B cell (primary cell): ENCODE data around the gene DEDD2. TPM values are rescaled to one million over a fixed set of nuclear protein-coding genes. Genes with fewer than 3 reads are reported as not detected.

Experiments
- ATAC-seq: fragments of 200-7000 bp; cut with Tn5 transposase; one replicate; pipeline ENCODE4 v1.10.0; 2021; ENCODE audit warnings: low read depth, mild to moderate bottlenecking, moderate number of reproducible peaks, moderate library complexity
- CTCF ChIA-PET: fragments of 350-600 bp; sonication (Branson Sonifier 250); formaldehyde crosslinking; loops from one replicate; lab custom pipeline; 2021; ENCODE audit warnings: antibody characterized with exemption, inconsistent platforms; lab: Charles Lee
- POLR2A ChIA-PET: fragments of 350-600 bp; sonication (Branson Sonifier 250); formaldehyde crosslinking; loops from one replicate; lab custom pipeline; 2021; ENCODE audit warnings: antibody characterized with exemption; lab: Charles Lee
- DNase-seq: peaks from one replicate; pipeline ENCODE4 v3.0.0; 2013
- H2AFZ ChIP-seq: 2 replicates; pipeline ENCODE4 v1.6.1; 2012; ENCODE audit warnings: mild to moderate bottlenecking, low read depth, low read length; ENCODE audit not compliant: insufficient read depth, poor library complexity, severe bottlenecking
- H3K27ac ChIP-seq, 2 donors: 1 replicate in 1 of 2; 2 replicates in 1 of 2; pipeline ENCODE4 v1.5.1; 2012 to 2013; ENCODE audit warnings: low read length in 2 of 2, mild to moderate bottlenecking in 2 of 2, moderate library complexity in 1 of 2
- H3K27me3 ChIP-seq, 4 experiments: fragments of 200-600 bp in 1 of 4; sonication (generic) in 1 of 4; replicated peaks in 1 of 4; 1 replicate in 2 of 4; 2 replicates in 2 of 4; pipeline versions ENCODE4 v1.6.1 to v1.7.0; 2013 to 2016; ENCODE audit warnings: low read length in 3 of 4, mild to moderate bottlenecking in 2 of 4, mixed read lengths in 1 of 4, moderate library complexity in 1 of 4; ENCODE audit not compliant: insufficient read depth in 4 of 4, control insufficient read depth in 3 of 4; ENCODE audit errors: control extremely low read depth in 1 of 4
- H3K36me3 ChIP-seq, 2 experiments: replicated peaks in 1 of 2; 1 replicate in 1 of 2; 2 replicates in 1 of 2; pipeline versions ENCODE4 v1.6.1 to v1.7.1; 2013; ENCODE audit warnings: low read length in 1 of 2; ENCODE audit not compliant: insufficient read depth in 2 of 2, control insufficient read depth in 1 of 2; ENCODE audit errors: control extremely low read depth in 1 of 2, extremely low read depth in 1 of 2
- H3K4me1 ChIP-seq, 2 donors: fragments of 200-600 bp in 1 of 2; sonication (generic) in 1 of 2; 1 replicate in 1 of 2; 2 replicates in 1 of 2; pipeline versions ENCODE4 v1.5.1 to v1.6.1; 2013 to 2017; ENCODE audit warnings: low read length in 2 of 2; ENCODE audit not compliant: control insufficient read depth in 2 of 2, insufficient read depth in 2 of 2
- H3K4me2 ChIP-seq: replicated peaks from 2 replicates; pipeline ENCODE3; 2012; ENCODE audit warnings: mild to moderate bottlenecking, low read depth, low read length; ENCODE audit not compliant: poor library complexity, severe bottlenecking
- H3K4me3 ChIP-seq, 5 experiments: fragments of 200-600 bp in 1 of 5; sonication (generic) in 1 of 5; 1 replicate in 3 of 5; 2 replicates in 2 of 5; pipeline versions ENCODE4 v1.5.1 to v1.7.0; 2011 to 2016; ENCODE audit warnings: low read length in 4 of 5, mild to moderate bottlenecking in 4 of 5, low read depth in 2 of 5, control low read depth in 1 of 5, moderate library complexity in 1 of 5; ENCODE audit not compliant: insufficient read depth in 1 of 5; ENCODE audit errors: control extremely low read depth in 1 of 5, extremely low read depth in 1 of 5
- H3K79me2 ChIP-seq: fragments of 200-600 bp; sonication (generic); one replicate; pipeline ENCODE4 v1.6.0; 2016; ENCODE audit warnings: low read length; ENCODE audit not compliant: control insufficient read depth, insufficient read depth
- H3K9ac ChIP-seq: fragments of 200-600 bp; sonication (generic); 2 replicates; pipeline ENCODE4 v1.6.1; 2017; ENCODE audit warnings: mild to moderate bottlenecking, low read length, moderate library complexity
- H3K9me3 ChIP-seq, 3 donors: one replicate each; pipeline versions ENCODE4 v1.6.1 to v1.7.1; 2013; ENCODE audit warnings: low read length in 2 of 3; ENCODE audit not compliant: control insufficient read depth in 2 of 3, insufficient read depth in 1 of 3; ENCODE audit errors: control extremely low read depth in 1 of 3
- H4K20me1 ChIP-seq: 2 replicates; pipeline ENCODE4 v1.6.0; 2012; ENCODE audit warnings: mild to moderate bottlenecking, low read length; ENCODE audit not compliant: insufficient read depth, control insufficient read depth, poor library complexity, severe bottlenecking
- H3K27ac Mint-ChIP-seq: one replicate; pipeline ENCODE4 v1.8.0; 2021; ENCODE audit warnings: mixed read lengths
- H3K27me3 Mint-ChIP-seq: one replicate; pipeline ENCODE4 v1.8.0; 2021; ENCODE audit warnings: mixed read lengths
- H3K4me1 Mint-ChIP-seq: one replicate; pipeline ENCODE4 v1.8.0; 2021; ENCODE audit warnings: mixed read lengths
- H3K4me3 Mint-ChIP-seq: one replicate; pipeline ENCODE4 v1.8.0; 2021; ENCODE audit warnings: mixed read lengths
- H3K9me3 Mint-ChIP-seq: one replicate; pipeline ENCODE4 v1.8.0; 2022; ENCODE audit warnings: mixed read lengths; ENCODE audit not compliant: insufficient read depth
- CTCF ChIP-seq: fragments of 200-600 bp; IDR thresholded peaks from one replicate; pipeline ENCODE4 v1.8.0; 2022; ENCODE audit warnings: antibody characterized with exemption, mild to moderate bottlenecking
- EZH2 ChIP-seq: IDR thresholded peaks from 2 replicates; pipeline ENCODE4 v1.6.1; 2012; ENCODE audit warnings: borderline replicate concordance, low read depth, mild to moderate bottlenecking, moderate library complexity, low read length; ENCODE audit not compliant: insufficient read depth, poor library complexity, severe bottlenecking
- WGBS: methylation state at CpG from one replicate; pipeline ENCODE4 v1.1.5; 2013; ENCODE audit warnings: missing lambda C conversion rate; ENCODE audit not compliant: insufficient coverage; 5-methylcytosine and 5-hydroxymethylcytosine counted together
- intact Hi-C: fragments of 100-400 bp; cut with micrococcal nuclease; formaldehyde crosslinking; loops from one replicate; pipeline ENCODE4 v1.10.0; 2022
- polyA plus RNA-seq: library from polyadenylated mRNA; depleted of rRNA; stranded (reverse); fragments of >200 nt; gene quantifications from 2 replicates; pipeline ENCODE4 v1.2.3, GENCODE V29; 2012
- total RNA-seq, 2 donors: library from RNA; stranded (reverse); fragments of 120-200 nt in 1 of 2; gene quantifications; 1 replicate in 1 of 2; 2 replicates in 1 of 2; pipeline versions ENCODE4 v1.2.3 to v1.2.4, GENCODE V29; 2013 to 2022

DEDD2 gene
- total and polyA plus RNA-seq, 2 donors (not counting 1 experiment from before 2014, with no cell fraction given), result 52.8 to 90.6 TPM

- POLR2A ChIA-PET, result no interaction called here
- H3K9me3 ChIP-seq, result no peaks in the 10 kb centered on the region
Measured at GRCh38 chr19:42152910-42153671, 64.4 kb downstream of the DEDD2 start.

More at GRCh38 chr19:42152910-42153671, 64.4 kb downstream of the DEDD2 start:
- Histone ChIP-seq H3K4me1 (peaks cover 23% of the 10 kb centered on the region in 2 donors), H2AFZ (no peak overlapping the region), H4K20me1 (peaks cover 37% of the 10 kb centered on the region), H3K36me3 (peaks cover 0 to 9% of the 10 kb centered on the region in 2 experiments), H3K27ac (no peak overlapping the region), H3K79me2 (peaks cover 18% of the 10 kb centered on the region), H3K4me3 (no peak overlapping the region), H3K27me3 (no peaks in the 10 kb centered on the region), H3K9ac (no peak overlapping the region), H3K4me2 (no peak overlapping the region)
- Mint-ChIP-seq H3K4me1 (peaks cover 33% of the 10 kb centered on the region), H3K4me3 (peak overlapping the region; percentile 5), H3K27ac (no peak overlapping the region), H3K27me3 (no peaks in the 10 kb centered on the region), H3K9me3 (no peaks in the 10 kb centered on the region)
- ATAC-seq (no peak), DNase-seq (no peak)
- WGBS, result 98% methylated on average over 25 of the region's 25 CpGs
- intact Hi-C loops, result no loop called here
- CTCF ChIA-PET, result no interaction called here
- TF ChIP-seq CTCF, result no peak
- TF ChIP-seq EZH2, result no peak
